GM23248 (cell line): ENCODE measurements around the gene PLCL2. TPM values are rescaled to one million over a fixed set of nuclear protein-coding genes. Genes with fewer than 3 reads are reported as not detected.
A peak's percentile ranks its signal among the peaks of the same experiment; 100 is the strongest.

Source experiments
- DNase-seq: peaks from one replicate; pipeline ENCODE4 v3.0.0-alpha.2; 2015
- H2AFZ ChIP-seq: fragments of 200-600 bp; sonication (generic); 2 replicates; pipeline ENCODE4 v1.6.1; 2016; ENCODE audit warnings: antibody characterized with exemption
- H3F3A ChIP-seq: fragments of 200-600 bp; sonication (generic); 2 replicates; pipeline ENCODE4 v1.6.1; 2016; ENCODE audit warnings: mild to moderate bottlenecking, antibody characterized with exemption, mixed run types; ENCODE audit not compliant: insufficient read depth
- H3K27ac ChIP-seq: fragments of 200-600 bp; sonication (generic); 2 replicates; pipeline ENCODE4 v1.5.1; 2016; ENCODE audit warnings: mild to moderate bottlenecking
- H3K27me3 ChIP-seq: fragments of 200-600 bp; sonication (generic); replicated peaks from 2 replicates; pipeline ENCODE4 v1.6.1; 2016; ENCODE audit warnings: mild to moderate bottlenecking; ENCODE audit not compliant: insufficient read depth
- H3K36me3 ChIP-seq: fragments of 200-600 bp; sonication (generic); 2 replicates; pipeline ENCODE4 v1.6.1; 2016; ENCODE audit warnings: low read depth, mild to moderate bottlenecking
- H3K4me1 ChIP-seq: fragments of 200-600 bp; sonication (generic); 2 replicates; pipeline ENCODE4 v1.6.1; 2016; ENCODE audit warnings: mild to moderate bottlenecking; ENCODE audit not compliant: insufficient read depth
- H3K4me2 ChIP-seq: fragments of 200-600 bp; sonication (generic); one replicate; pipeline ENCODE4 v1.6.1; 2016; ENCODE audit warnings: mild to moderate bottlenecking; ENCODE audit not compliant: unreplicated experiment
- H3K4me3 ChIP-seq: fragments of 200-600 bp; sonication (generic); 2 replicates; pipeline ENCODE4 v1.5.1; 2016; ENCODE audit warnings: mild to moderate bottlenecking
- H3K79me2 ChIP-seq: fragments of 200-600 bp; sonication (generic); 2 replicates; pipeline ENCODE4 v1.6.1; 2016; ENCODE audit warnings: mild to moderate bottlenecking; ENCODE audit not compliant: insufficient read depth
- H3K9ac ChIP-seq: fragments of 200-600 bp; sonication (generic); 2 replicates; pipeline ENCODE4 v1.6.1; 2016; ENCODE audit warnings: mild to moderate bottlenecking
- H3K9me2 ChIP-seq: fragments of 200-600 bp; sonication (generic); 2 replicates; pipeline ENCODE4 v1.6.1; 2016; ENCODE audit warnings: mixed run types, mild to moderate bottlenecking, moderate library complexity; ENCODE audit not compliant: insufficient read depth
- H3K9me3 ChIP-seq: fragments of 200-600 bp; sonication (generic); one replicate; pipeline ENCODE4 v1.6.1; 2017; ENCODE audit warnings: low read depth
- H4K20me1 ChIP-seq: fragments of 200-600 bp; sonication (generic); 2 replicates; pipeline ENCODE4 v1.6.0; 2016; ENCODE audit not compliant: insufficient read depth
- EZH2 ChIP-seq: fragments of 200-600 bp; sonication (generic); IDR thresholded peaks from 2 replicates; pipeline ENCODE4 v1.6.1; 2018; ENCODE audit warnings: antibody characterized with exemption, mild to moderate bottlenecking; ENCODE audit not compliant: insufficient read depth, poor library complexity, severe bottlenecking
- EZH2phosphoT487 ChIP-seq: fragments of 200-600 bp; sonication (generic); IDR thresholded peaks from 2 replicates; pipeline ENCODE4 v1.6.1; 2018; ENCODE audit warnings: antibody characterized with exemption, moderate library complexity, mild to moderate bottlenecking, low read depth; ENCODE audit not compliant: insufficient read depth
- WGBS, 2 experiments: methylation state at CpG; one replicate each; pipeline ENCODE4 v1.1.6; 2015 to 2017; ENCODE audit warnings: low lambda C conversion rate in 2 of 2, low coverage in 1 of 2; ENCODE audit errors: missing lambda C conversion rate in 2 of 2; 5-methylcytosine and 5-hydroxymethylcytosine counted together
- in situ Hi-C: fragments of 300-500 bp; cut with MboI; formaldehyde crosslinking; loops from 2 replicates; pipeline ENCODE4 v1.15.0; 2020
- polyA plus RNA-seq: library from polyadenylated mRNA; unstranded; fragments of >200 nt; fragmentation: Nextera tagmentation; extraction: Ambion mirVana; gene quantifications from 2 replicates; pipeline ENCODE4 v1.2.1, GENCODE V29; 2016
- total RNA-seq: library from RNA; depleted of rRNA; stranded (reverse); fragments of >200 nt; shearing (Covaris generic); gene quantifications from 2 replicates; pipeline ENCODE4 v1.2.3, GENCODE V29; 2014

Gene PLCL2
- total and polyA plus RNA-seq, 2 experiments from 2014 or later, result 1.4 to 5.1 TPM

DNA sequence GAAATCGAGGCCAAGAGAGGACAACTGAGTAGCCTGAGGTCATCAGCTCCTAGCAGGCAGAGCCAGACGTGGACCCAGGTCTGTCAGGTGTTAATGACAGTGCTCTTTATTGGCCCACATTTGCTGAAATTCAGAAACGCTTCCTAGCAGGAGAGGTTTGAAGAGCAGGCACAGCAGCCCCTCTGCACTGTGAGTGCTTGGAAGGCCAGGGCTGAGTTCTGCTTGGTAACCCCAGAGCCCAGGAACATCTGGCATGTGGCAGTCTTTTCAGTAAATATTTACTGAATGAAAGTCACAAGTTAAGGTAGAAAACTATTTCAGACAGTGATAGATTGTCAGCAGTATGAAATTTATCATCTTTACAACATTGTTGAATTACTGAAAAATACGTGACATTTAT lies 102.4 kb downstream of the PLCL2 start:
- H3K9me3 ChIP-seq, result no peaks in the 10 kb centered on the region
- TF ChIP-seq EZH2 (no peak), EZH2phosphoT487 (no peak)
- H3F3A ChIP-seq, result no peaks in the 10 kb centered on the region
- no peaks in the 10 kb centered on the region for H3K4me1 ChIP-seq
- no peak overlapping the region for H3K9ac ChIP-seq
- no peaks in the 10 kb centered on the region for H4K20me1 ChIP-seq
- no peaks in the 10 kb centered on the region for H3K36me3 ChIP-seq
- no peaks in the 10 kb centered on the region for H3K9me2 ChIP-seq
- H3K27ac ChIP-seq, result no peak overlapping the region
- no peaks in the 10 kb centered on the region for H3K27me3 ChIP-seq
- DNase-seq, result no peak
- H3K79me2 ChIP-seq, result no peaks in the 10 kb centered on the region
- no peak overlapping the region for H2AFZ ChIP-seq
- 82 to 91% methylated on average over 4 of the region's 4 CpGs for WGBS, 2 experiments
- H3K4me3 ChIP-seq, result no peak overlapping the region
- in situ Hi-C loops, result no loop called here
- no peak overlapping the region for H3K4me2 ChIP-seq

DNA sequence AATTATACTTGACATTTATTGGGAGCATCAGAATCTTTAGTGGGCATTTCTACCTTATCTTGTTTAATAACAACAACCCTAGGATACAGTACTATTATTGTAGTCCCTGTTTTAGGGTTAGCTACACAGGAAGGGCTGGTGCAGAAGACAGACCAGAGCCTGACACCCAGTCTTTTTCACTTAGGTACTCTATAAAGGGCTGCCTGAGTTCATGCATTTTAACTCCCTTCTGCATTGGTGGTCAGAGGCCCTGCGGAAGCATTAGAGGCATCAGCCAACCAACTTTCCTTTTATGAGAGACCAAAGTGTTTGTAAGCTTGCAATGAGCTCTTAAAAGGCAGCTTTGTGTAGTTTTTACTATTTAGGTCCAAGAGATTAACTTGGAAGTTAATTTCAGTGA lies 105.4 kb downstream of the PLCL2 start:
- no peaks in the 10 kb centered on the region for H3K9me2 ChIP-seq
- H3F3A ChIP-seq, result no peaks in the 10 kb centered on the region
- WGBS, 2 experiments, result 85 to 100% methylated on average over 1 of the region's 1 CpG
- no peak overlapping the region for H3K4me3 ChIP-seq
- no peak for DNase-seq
- no peak overlapping the region for H3K4me2 ChIP-seq
- H2AFZ ChIP-seq, result no peak overlapping the region
- no peaks in the 10 kb centered on the region for H3K27me3 ChIP-seq
- no peaks in the 10 kb centered on the region for H3K79me2 ChIP-seq
- H3K9ac ChIP-seq, result no peak overlapping the region
- H3K9me3 ChIP-seq, result no peaks in the 10 kb centered on the region
- H3K4me1 ChIP-seq, result 0 out of 2 replicates have a peak, but pooled peaks cover 6% of the 10 kb centered on the region
- no peaks in the 10 kb centered on the region for H3K36me3 ChIP-seq
- in situ Hi-C loops, result no loop called here
- H4K20me1 ChIP-seq, result no peaks in the 10 kb centered on the region
- TF ChIP-seq EZH2phosphoT487 (no peak), EZH2 (no peak)
- H3K27ac ChIP-seq, result no peak overlapping the region

DNA sequence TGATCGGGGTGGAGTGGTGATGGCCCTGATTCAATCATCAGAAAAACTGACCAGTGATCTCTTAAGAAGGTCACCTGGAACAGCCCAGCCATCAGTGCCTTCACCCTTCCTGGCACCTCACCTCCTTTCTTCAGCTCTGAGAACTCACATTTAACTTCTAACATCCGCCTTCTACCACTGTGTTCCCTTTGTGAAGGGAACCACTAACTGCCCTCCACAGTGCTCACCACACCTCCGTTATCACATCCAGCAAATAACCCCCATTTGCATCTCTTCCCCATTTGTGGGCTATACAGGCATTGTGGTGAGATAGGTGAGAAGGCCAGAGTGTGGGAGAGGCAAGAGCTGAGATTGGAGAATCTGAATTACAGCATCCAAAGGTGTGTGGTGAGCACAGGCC lies 107.4 kb downstream of the PLCL2 start:
- DNase-seq, result no peak
- no peak overlapping the region for H3K9ac ChIP-seq
- no peaks in the 10 kb centered on the region for H3F3A ChIP-seq
- H3K9me2 ChIP-seq, result no peaks in the 10 kb centered on the region
- H3K4me2 ChIP-seq, result no peak overlapping the region
- H4K20me1 ChIP-seq, result no peaks in the 10 kb centered on the region
- TF ChIP-seq EZH2phosphoT487, result no peak
- TF ChIP-seq EZH2, result no peak
- 0 out of 2 replicates have a peak, but pooled peaks cover 6% of the 10 kb centered on the region for H3K4me1 ChIP-seq
- no peak overlapping the region for H3K4me3 ChIP-seq
- H3K79me2 ChIP-seq, result no peaks in the 10 kb centered on the region
- no peaks in the 10 kb centered on the region for H3K9me3 ChIP-seq
- no peak overlapping the region for H3K27ac ChIP-seq
- no peak overlapping the region for H2AFZ ChIP-seq
- in situ Hi-C loops, result no loop called here
- H3K27me3 ChIP-seq, result no peaks in the 10 kb centered on the region
- WGBS, 2 experiments, result 95 to 98% methylated on average over 3 of the region's 3 CpGs
- H3K36me3 ChIP-seq, result no peaks in the 10 kb centered on the region

DNA sequence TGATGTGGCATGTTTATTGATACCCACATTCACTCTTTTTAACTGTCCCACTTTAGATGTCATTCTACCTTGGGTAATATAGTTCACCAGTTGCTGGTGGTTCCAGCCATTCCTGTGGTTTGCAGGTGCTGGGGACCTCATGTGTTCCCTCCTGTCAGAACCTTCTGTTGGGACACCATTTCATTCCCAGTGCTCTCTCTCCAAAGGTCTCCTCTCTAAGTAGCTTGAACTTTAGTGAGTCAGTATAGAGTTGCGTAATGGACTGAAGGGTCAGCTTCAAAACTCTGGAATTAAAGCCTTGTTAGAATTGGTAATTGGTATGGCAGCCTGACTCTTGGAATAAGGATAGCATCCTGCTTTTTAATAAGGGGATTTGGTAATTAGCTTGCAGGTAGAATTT lies 108.5 kb downstream of the PLCL2 start:
- Histone ChIP-seq H3K36me3 (no peaks in the 10 kb centered on the region), H3K9me2 (no peaks in the 10 kb centered on the region), H3K9ac (no peak overlapping the region), H3K4me2 (no peak overlapping the region), H3K79me2 (no peaks in the 10 kb centered on the region), H3K27me3 (no peaks in the 10 kb centered on the region), H3K4me1 (0 out of 2 replicates have a peak, but pooled peaks cover 6% of the 10 kb centered on the region), H2AFZ (no peak overlapping the region), H3K9me3 (no peaks in the 10 kb centered on the region), H4K20me1 (no peaks in the 10 kb centered on the region), H3K4me3 (no peak overlapping the region), H3K27ac (no peak overlapping the region), H3F3A (no peaks in the 10 kb centered on the region)
- TF ChIP-seq EZH2, result no peak
- TF ChIP-seq EZH2phosphoT487, result no peak
- 100% methylated on average over 1 of the region's 1 CpG for whole genome bisulfite sequencing, 2 experiments
- in situ Hi-C loops, result no loop called here
- peak; percentile 69 for DNase-seq

DNA sequence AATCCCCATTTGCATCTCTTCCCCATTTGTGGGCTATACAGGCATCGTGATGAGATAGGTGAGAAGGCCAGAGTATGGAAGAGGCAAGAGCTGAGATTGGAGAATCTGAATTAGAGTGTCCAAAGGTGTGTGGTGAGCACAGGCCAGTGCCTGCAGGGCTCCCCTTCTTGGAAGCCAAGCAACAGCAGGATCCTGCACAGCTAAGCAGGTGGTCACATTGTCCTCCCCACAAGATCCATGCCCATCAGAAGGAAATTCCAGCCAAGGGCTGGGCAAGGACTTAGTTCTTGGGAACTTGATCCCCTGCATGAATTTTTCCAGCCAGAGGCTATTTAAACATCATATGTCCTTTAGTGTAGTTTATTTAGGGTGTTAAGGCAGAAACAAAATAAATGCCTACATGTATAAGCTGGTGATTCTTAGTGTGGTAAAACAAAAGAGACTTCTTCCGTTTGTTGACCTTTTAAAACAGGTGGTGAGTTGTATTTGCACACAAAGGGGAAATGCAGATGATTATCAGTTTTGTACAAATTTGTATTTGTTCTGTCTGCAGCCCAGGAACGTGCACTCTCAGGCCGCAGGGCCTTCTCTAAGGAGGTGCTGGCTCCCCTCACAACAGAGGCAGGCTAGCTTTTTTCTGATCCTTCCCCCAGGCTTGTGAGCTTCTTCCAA lies 110.2 kb downstream of the PLCL2 start:
- no peak for DNase-seq
- Histone ChIP-seq H3K27ac (no peak overlapping the region), H3K9me2 (no peaks in the 10 kb centered on the region), H3K9me3 (no peaks in the 10 kb centered on the region), H3K27me3 (no peaks in the 10 kb centered on the region), H3K9ac (no peak overlapping the region), H3K4me2 (no peak overlapping the region), H4K20me1 (no peaks in the 10 kb centered on the region), H3K4me3 (no peak overlapping the region), H3K4me1 (0 out of 2 replicates have a peak, but pooled peaks cover 6% of the 10 kb centered on the region), H3F3A (no peaks in the 10 kb centered on the region), H3K79me2 (no peaks in the 10 kb centered on the region), H2AFZ (no peak overlapping the region), H3K36me3 (no peaks in the 10 kb centered on the region)
- TF ChIP-seq EZH2phosphoT487 (no peak), EZH2 (no peak)
- in situ Hi-C loops, result no loop called here
- WGBS, 2 experiments, result 92 to 96% methylated on average over 4 of the region's 4 CpGs
